IgD-negative memory B cell (primary cell): Measurements from ENCODE around the gene GSPT1. TPM values are rescaled to one million over a fixed set of nuclear protein-coding genes. Genes with fewer than 3 reads are reported as not detected.
"Not testable (repeated sequence)": the region's sequence is repeated elsewhere in the genome, so short reads cannot be mapped to it uniquely, and the experiment has no call there.

ENCODE experiments used
- H3K27ac Mint-ChIP-seq, 3 donors: one replicate each; pipeline ENCODE4 v1.8.0; 2020 to 2022; ENCODE audit warnings: mild to moderate bottlenecking in 3 of 3, mixed read lengths in 3 of 3, moderate library complexity in 1 of 3
- H3K27me3 Mint-ChIP-seq: one replicate; pipeline ENCODE4 v1.8.0; 2021; ENCODE audit warnings: mixed read lengths
- H3K36me3 Mint-ChIP-seq: one replicate; pipeline ENCODE4 v1.8.0; 2020; ENCODE audit warnings: mild to moderate bottlenecking, mixed read lengths
- H3K4me1 Mint-ChIP-seq, 3 donors: one replicate each; pipeline ENCODE4 v1.8.0; 2020 to 2022; ENCODE audit warnings: mixed read lengths in 3 of 3, mild to moderate bottlenecking in 1 of 3
- H3K4me3 Mint-ChIP-seq, 4 donors: one replicate each; pipeline ENCODE4 v1.8.0; 2020 to 2022; ENCODE audit warnings: mild to moderate bottlenecking in 4 of 4, mixed read lengths in 4 of 4, moderate library complexity in 3 of 4
- H3K9me3 Mint-ChIP-seq, 3 donors: one replicate each; pipeline ENCODE4 v1.8.0; 2020 to 2021; ENCODE audit warnings: mixed read lengths in 3 of 3, mild to moderate bottlenecking in 1 of 3
- polyA plus RNA-seq: library from polyadenylated mRNA; unstranded; fragments of 300-500 nt; fragmentation: Illumina TruSeq; gene quantifications from one replicate; pipeline ENCODE4 v1.2.3, GENCODE V29; 2021

Gene GSPT1
- polyA plus RNA-seq, 1 donor from 2014 or later, result 77.7 TPM

DNA sequence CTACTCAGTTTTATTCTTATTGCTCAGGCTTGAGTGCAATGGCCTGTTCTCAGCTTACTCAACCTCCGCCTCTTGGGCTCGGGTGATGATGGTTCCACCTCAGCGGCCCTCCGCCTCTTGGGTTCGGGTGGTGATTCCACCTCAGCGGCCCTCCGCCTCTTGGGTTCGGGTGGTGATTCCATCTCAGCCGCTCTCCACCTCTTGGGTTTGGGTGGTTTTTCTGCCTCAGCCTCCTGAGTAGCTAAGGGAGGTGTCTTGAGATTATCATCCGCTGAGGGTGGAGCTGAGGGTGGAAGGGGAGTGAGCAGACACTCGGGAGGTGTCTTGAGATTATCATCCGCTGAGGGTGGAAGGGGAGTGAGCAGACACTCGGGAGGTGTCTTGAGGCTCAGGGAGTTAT is 11.6 kb upstream of the GSPT1 start:
- H3K4me1 Mint-ChIP-seq, H3K27me3 Mint-ChIP-seq, H3K9me3 Mint-ChIP-seq, H3K36me3 Mint-ChIP-seq, H3K27ac Mint-ChIP-seq: not testable (repeated sequence)
- peak overlapping the region in 1 of 4 donors; percentile 41 for H3K4me3 Mint-ChIP-seq

- not testable (repeated sequence) for H3K4me3 Mint-ChIP-seq, H3K9me3 Mint-ChIP-seq, H3K27ac Mint-ChIP-seq, H3K4me1 Mint-ChIP-seq, H3K27me3 Mint-ChIP-seq, H3K36me3 Mint-ChIP-seq
Measured at GRCh38 chr16:11924046-11924445, 8.3 kb upstream of the GSPT1 start.

- H3K4me3 Mint-ChIP-seq, result peak overlapping the region; percentile 85 to 97 (median 90)
- peaks cover 21 to 26% (median 23%) of the 10 kb centered on the region in 3 donors for H3K4me1 Mint-ChIP-seq
- peak overlapping the region in 2 of 3 donors; percentile 93 to 95 for H3K27ac Mint-ChIP-seq
- no peaks in the 10 kb centered on the region for H3K27me3 Mint-ChIP-seq
- H3K9me3 Mint-ChIP-seq, result peaks cover 0 to 2% (median 0%) of the 10 kb centered on the region in 3 donors
- H3K36me3 Mint-ChIP-seq, result peaks cover 5% of the 10 kb centered on the region
Measured at GRCh38 chr16:11916524-11917285, 949 bp upstream of the GSPT1 start.

GRCh38 chr16:11915114-11915643 is 577 bp downstream of the GSPT1 start:
- H3K4me3 Mint-ChIP-seq, result peak overlapping the region; percentile 91 to 98 (median 95)
- peaks cover 0 to 2% (median 0%) of the 10 kb centered on the region in 3 donors for H3K9me3 Mint-ChIP-seq
- peaks cover 30 to 35% (median 31%) of the 10 kb centered on the region in 3 donors for H3K4me1 Mint-ChIP-seq
- peak overlapping the region; percentile 95 to 96 (median 96) for H3K27ac Mint-ChIP-seq
- no peaks in the 10 kb centered on the region for H3K27me3 Mint-ChIP-seq
- peaks cover 8% of the 10 kb centered on the region for H3K36me3 Mint-ChIP-seq

DNA sequence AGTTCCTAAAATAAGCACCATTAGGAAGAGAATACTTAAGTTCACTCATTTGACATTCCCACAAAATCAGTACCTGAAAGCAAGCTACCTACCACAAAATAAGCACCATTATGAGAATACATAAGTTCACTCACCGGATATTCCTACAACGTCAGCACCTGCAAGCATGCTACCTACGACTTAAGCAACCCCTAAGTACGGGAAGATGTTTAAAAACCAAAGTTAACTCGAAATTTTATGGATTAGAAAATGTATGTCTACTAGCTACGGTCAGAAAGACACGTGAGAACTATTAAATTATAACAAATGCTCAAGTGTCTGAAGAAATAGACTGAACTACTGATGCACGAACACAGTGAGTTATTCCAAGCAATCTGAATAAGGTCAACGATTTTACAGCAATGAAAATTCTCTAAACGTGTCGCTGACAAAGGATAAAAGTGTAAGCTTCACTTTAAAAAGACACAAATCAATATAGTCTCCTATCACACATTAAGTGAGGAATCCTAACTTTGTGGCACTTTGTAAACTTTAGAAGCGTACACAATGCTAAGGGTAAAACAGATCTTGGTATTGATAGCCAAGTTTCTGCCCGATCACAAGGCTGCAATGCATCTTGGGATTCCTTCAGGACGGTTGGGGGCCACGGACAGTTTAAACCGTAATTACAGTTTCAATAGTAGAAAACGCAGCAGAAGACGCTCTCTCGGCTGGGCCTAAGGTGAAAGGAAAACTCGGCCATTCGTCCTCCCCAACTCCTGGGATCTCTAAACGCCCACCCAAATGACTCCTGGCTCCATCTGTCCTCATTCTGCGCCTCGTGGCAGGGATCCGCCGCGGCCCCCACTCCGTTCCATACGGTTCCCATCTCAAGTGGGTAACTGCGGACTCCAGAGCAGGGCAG is 1.3 kb downstream of the GSPT1 start:
- peaks cover 9% of the 10 kb centered on the region for H3K36me3 Mint-ChIP-seq
- H3K27me3 Mint-ChIP-seq, result no peaks in the 10 kb centered on the region
- H3K27ac Mint-ChIP-seq, result peak overlapping the region; percentile 95 to 96 (median 96)
- H3K4me1 Mint-ChIP-seq, result peaks cover 30 to 36% (median 32%) of the 10 kb centered on the region in 3 donors
- H3K9me3 Mint-ChIP-seq, result peaks cover 0 to 2% (median 0%) of the 10 kb centered on the region in 3 donors
- peak overlapping the region; percentile 86 to 98 (median 95) for H3K4me3 Mint-ChIP-seq

DNA sequence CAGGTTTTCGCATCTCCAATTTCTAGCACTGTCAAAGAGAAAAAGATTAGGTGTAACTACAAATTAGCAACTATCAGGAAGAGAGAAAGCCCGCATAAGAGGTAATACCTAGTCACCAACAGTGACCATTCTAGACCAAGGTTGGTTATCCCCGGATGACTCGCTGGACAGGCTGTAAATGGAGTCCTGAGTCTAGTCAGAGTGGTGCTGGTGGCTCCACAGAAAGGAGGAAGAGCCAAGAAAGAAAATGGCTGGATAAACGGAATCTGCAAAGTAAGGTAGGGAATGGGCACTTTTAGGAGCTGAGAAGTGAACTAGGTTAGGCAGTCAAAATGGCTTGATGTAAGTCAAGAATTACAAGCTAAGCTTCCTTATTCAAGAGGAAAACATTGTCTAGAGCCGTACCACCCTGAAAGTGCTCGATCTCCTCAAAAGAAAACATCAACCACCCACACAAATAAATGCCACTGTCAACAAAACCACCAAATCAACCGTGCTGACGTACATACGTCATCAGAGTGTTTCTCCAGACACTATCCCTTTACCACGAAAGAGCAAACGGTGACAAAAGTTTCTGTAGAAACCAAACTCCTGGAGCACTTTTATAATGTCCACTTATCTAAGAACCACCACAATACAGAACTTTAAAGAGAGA is 2.2 kb downstream of the GSPT1 start:
- H3K4me3 Mint-ChIP-seq, result peak overlapping the region; percentile 86 to 98 (median 95)
- H3K27me3 Mint-ChIP-seq, result no peaks in the 10 kb centered on the region
- peak overlapping the region; percentile 95 to 96 (median 96) for H3K27ac Mint-ChIP-seq
- peaks cover 9% of the 10 kb centered on the region for H3K36me3 Mint-ChIP-seq
- H3K4me1 Mint-ChIP-seq, result peaks cover 34 to 39% (median 38%) of the 10 kb centered on the region in 3 donors
- peaks cover 0 to 2% (median 0%) of the 10 kb centered on the region in 3 donors for H3K9me3 Mint-ChIP-seq

GRCh38 chr16:11909653-11910545 is 5.9 kb downstream of the GSPT1 start:
- H3K4me1 Mint-ChIP-seq, result peaks cover 45 to 58% (median 49%) of the 10 kb centered on the region in 3 donors
- H3K4me3 Mint-ChIP-seq, result peak overlapping the region in 2 of 4 donors; percentile 64 to 66
- H3K27ac Mint-ChIP-seq, result peak overlapping the region in 2 of 3 donors; percentile 25 to 36
- H3K27me3 Mint-ChIP-seq, result no peaks in the 10 kb centered on the region
- peaks cover 7% of the 10 kb centered on the region for H3K36me3 Mint-ChIP-seq
- no peaks in the 10 kb centered on the region for H3K9me3 Mint-ChIP-seq

DNA sequence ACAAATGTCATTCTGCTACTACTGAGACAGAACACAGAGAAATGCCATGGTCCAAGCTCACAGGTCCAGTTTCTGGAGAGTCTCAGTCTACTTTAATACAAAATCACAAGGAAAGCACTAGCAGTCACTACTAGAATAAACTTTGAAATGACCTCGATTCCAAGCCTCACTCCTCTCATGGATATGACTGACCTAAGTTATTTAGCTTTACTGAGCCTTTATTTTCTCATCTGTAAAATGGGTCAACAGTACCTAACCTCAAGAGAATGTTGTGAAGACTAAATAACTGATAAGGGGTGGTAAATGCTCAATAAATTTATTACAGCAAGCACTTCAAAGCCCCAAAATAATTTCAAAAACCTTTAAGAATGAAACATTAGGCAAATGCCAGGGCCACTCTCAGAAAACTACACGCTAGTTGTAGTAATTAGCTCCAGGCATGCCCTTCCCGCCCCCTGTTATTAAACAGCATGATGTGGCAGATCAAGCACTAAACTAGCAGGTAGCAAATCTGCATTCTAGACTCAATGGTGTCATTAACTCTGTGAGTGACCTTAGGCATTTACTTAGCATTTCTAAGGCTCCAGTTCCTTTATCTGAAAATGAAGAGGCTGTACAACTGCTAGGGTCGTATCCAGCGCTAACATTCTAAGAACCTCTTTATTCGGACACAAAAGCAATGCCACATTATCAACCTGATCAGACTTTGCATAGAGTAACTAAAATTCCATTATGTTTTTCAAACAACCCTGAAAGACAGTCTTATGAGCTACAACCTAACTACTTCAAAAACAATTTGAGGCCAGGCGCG is 8.4 kb downstream of the GSPT1 start:
- H3K4me3 Mint-ChIP-seq, result no peak overlapping the region
- peak overlapping the region; percentile 8 to 52 (median 30) for H3K27ac Mint-ChIP-seq
- H3K4me1 Mint-ChIP-seq, result peaks cover 29 to 37% (median 32%) of the 10 kb centered on the region in 3 donors
- H3K36me3 Mint-ChIP-seq, result peaks cover 5% of the 10 kb centered on the region
- H3K27me3 Mint-ChIP-seq, result no peaks in the 10 kb centered on the region
- no peaks in the 10 kb centered on the region for H3K9me3 Mint-ChIP-seq

- peak overlapping the region in 1 of 3 donors; percentile 35 for H3K27ac Mint-ChIP-seq
- peak overlapping the region in 1 of 4 donors; percentile 37 for H3K4me3 Mint-ChIP-seq
- peaks cover 1% of the 10 kb centered on the region for H3K36me3 Mint-ChIP-seq
- no peaks in the 10 kb centered on the region for H3K9me3 Mint-ChIP-seq
- peaks cover 28 to 32% (median 31%) of the 10 kb centered on the region in 3 donors for H3K4me1 Mint-ChIP-seq
- no peaks in the 10 kb centered on the region for H3K27me3 Mint-ChIP-seq
Measured at GRCh38 chr16:11903906-11904305, 11.8 kb downstream of the GSPT1 start.

DNA sequence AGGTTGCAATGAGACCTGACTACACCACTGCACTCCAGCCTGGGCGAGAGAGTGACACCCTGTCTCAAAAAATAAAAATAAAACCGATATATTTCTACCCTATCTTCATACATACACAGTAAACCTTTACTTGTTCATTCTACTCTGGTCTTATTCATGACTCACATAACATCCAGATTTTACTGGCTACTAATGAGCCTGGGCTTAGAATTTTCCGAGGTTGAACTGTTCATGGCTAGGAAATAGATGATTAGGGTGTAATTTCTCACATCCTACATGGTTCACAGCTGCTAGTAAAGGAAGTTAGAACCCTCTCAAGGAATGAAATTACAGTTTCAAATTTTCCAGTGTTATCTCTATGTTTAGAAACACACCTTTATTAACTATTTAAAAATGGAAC is 14.7 kb downstream of the GSPT1 start:
- Mint-ChIP-seq H3K27me3 (no peaks in the 10 kb centered on the region), H3K4me1 (peaks cover 15 to 34% (median 28%) of the 10 kb centered on the region in 3 donors), H3K4me3 (no peak overlapping the region), H3K27ac (peak overlapping the region in 1 of 3 donors; percentile 63), H3K9me3 (no peaks in the 10 kb centered on the region), H3K36me3 (no peaks in the 10 kb centered on the region)

DNA sequence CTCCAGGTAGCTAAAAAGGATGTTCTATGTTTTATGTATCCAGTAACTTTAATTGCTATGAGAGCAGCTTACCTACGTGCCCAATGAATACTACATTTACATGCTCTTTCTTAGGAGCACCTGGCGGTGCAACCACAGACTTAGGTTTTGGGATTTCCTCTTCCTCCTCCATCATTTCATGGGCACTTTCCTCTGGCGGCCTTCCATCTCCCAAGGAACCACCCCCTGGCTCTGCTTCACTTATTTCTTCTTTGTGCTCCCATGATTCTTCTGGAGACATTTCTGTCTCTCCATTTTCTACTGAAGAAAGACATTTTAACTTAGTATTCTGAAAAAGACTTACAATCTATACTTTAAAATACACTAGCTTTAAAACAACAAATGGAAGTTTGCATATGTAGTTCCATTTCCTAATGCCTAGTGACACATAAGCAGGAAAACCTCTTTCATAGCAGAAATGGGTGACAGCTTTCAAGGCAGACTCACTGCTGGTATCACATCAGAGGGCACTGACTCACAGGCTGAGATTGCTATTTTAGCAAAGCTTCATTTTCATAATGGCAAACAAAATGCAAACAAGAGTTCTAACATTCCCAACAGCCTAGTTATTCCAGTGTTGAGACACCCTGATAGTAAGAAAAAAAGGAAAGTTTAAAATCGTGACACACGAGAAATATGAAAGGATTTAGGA is 19.1 kb downstream of the GSPT1 start:
- Mint-ChIP-seq H3K4me3 (no peak overlapping the region), H3K36me3 (no peaks in the 10 kb centered on the region), H3K27me3 (no peaks in the 10 kb centered on the region), H3K27ac (no peak overlapping the region), H3K4me1 (peaks cover 11 to 36% (median 24%) of the 10 kb centered on the region in 3 donors), H3K9me3 (no peaks in the 10 kb centered on the region)

DNA sequence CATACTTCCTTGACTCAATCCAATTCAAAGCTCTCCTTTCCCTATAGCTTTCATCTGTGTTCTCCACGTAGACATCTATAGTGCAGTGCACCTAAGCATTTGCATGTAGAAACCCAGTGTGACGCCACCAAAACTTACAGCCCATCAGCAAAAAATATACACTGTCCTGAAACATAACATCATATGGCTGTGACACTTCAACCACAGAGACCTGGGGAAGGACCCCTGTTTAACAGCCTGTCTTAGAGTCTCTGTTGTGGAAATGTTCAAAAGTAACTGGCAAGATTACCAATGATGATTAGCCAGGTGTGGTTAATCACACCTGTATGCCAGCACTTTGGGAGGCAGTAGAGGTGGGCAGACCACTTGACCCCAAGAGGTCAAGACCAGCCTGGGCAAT is 22.2 kb downstream of the GSPT1 start:
- no peaks in the 10 kb centered on the region for H3K36me3 Mint-ChIP-seq
- H3K27ac Mint-ChIP-seq, result peak overlapping the region in 1 of 3 donors; percentile 10
- no peak overlapping the region for H3K4me3 Mint-ChIP-seq
- peaks cover 0 to 24% (median 6%) of the 10 kb centered on the region in 3 donors for H3K4me1 Mint-ChIP-seq
- no peaks in the 10 kb centered on the region for H3K9me3 Mint-ChIP-seq
- H3K27me3 Mint-ChIP-seq, result no peaks in the 10 kb centered on the region
